Measurements from ENCODE around the gene FAM72A.
A peak's percentile ranks its signal among the peaks of the same experiment; 100 is the strongest.
"Not testable (repeated sequence)": the region's sequence is repeated elsewhere in the genome, so short reads cannot be mapped to it uniquely, and the experiment has no call there.

The FAM72A gene

DNA sequence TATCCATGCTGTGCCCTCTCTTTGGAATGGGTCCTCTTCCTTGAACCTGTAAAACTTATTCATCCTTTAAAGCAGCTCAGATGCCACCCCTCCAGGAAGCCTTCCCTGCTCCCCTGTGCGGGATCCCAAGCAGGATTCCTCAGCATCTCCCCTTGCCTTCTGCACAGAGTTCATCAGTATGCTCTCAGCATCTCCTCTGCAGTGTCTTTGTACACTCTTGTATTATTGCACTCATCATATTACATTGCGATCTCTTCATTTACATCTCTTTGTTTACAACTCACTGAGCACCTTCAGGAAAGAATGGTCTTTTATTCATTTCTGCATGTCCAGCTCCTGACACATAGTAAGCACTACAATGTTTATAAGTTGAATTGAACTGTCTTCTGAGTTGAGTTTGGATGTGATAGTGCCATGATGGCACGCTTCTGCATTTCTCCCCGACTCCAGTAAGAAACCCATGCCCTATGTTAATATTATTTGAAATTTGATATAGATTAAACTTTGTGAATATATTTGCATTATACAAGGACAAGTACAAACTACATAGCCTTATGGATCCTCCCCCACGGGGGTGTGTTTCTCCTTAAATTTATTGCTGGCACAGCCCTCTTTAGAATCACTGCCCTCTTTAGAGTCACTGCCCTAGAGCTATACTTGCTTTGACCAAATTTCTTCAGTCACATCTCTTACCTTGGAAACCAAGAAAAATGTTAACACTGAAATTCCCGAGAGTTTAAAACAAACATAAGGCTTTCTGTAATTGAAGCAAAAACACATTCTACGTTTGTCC lies 13.2 kb upstream of the FAM72A start:
- DNase-seq (ENCODE audit: low read depth): not testable (repeated sequence)

- DNase-seq (ENCODE audit: low read depth): not testable (repeated sequence)
These were observed 8.2 kb upstream of the FAM72A start for GRCh38 chr1:206210802-206211201.

DNA sequence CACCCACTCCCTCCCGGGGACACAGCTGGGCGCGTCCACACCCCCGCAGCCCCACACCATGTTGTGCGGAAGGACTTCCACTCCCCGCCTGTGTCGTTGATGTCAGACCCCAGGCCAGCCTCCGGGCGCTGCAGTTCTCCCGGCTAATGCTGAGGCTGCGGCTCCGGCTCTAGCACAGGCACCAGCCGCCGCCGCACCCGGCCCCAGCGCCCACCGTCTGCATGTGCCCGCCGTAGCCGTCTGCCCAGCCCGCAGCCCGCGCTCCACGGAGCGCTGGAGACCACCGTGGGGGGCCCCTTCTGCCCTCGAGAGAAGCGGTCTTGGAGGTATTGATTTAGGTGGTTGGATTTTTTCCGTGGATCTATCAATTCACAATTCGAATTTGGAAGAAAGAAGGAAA lies 2.9 kb upstream of the FAM72A start:
- not testable (repeated sequence) for DNase-seq (ENCODE audit: low read depth)

DNA sequence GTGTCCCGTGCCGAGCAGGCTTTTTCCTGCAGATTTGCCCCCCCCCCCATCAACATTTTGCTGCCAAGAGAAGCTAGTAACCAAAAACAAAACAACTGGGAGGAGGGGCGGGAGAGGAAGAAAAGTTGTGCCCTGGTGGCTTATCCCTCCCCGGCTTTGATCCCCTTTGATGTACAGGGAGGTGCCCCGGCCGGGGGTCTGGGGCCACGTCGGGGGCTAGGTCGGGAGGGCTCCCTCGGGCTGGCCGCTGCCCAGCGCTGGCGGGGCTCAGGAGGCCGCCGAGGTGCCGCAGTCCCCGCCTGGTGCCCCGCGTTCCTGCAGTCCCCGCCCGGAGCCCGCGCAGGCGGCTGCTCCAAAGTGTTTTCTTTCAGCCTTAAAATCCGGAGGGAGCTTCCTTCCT lies 2.2 kb upstream of the FAM72A start:
- not testable (repeated sequence) for DNase-seq (ENCODE audit: low read depth)

DNA sequence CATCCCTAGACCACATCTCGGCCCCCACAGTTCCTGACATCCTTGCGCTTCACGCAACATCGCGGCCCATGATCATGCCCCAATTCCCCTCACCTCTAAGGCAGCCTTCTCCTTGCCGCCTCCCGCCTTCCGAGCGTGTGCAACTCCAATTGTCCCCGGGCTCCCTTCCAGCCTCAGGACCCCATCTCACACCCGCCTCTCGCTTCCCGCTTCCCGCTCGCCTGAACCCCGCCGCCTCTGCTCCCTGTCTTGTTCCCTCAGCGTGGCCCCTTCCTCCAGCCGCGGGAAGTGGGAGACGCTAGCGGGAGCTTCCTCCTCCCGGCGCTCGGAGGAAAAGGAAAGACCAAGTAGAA lies 1.5 kb upstream of the FAM72A start:
- DNase-seq (ENCODE audit: low read depth): not testable (repeated sequence)

- not testable (repeated sequence) for DNase-seq (ENCODE audit: low read depth)
These were observed 922 bp upstream of the FAM72A start, which contains the start of gene SRGAP2 for GRCh38 chr1:206203364-206204158. TSS of gene SRGAP2 (plus strand) at chr1:206203541. CDS start at chr1:206205971, 2,430 bp downstream.

DNA sequence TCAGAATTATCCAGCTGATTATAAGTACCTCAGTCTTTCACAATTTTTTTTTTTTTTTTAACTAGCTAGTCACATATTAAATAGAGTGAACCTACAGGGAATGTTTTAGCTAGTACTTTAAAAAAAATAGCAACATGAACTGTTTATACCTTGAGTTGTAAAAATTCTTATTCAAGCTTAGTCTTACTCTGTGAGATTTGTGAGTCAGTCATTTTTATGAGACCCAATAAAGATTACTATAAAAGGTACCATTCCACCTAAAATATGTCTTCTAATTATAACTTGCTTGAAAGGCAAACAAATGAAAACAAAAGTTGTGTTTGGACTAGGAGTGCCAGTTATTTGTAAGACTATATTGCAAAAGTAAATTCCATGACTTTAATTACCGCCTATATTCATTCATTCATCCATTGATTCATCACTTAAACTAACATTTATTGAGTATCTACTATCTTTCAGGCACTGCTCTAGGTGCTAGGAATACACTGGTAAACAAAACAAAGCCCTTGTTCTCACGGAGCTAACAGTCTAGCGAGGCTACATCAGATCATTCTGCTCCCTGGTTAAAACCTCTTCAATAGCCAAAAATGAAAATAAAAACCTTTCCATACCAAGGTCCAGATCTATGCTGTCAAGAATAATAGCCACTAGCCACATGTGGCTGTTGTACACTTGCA lies 5.8 kb downstream of the FAM72A start:
- not testable (repeated sequence) for DNase-seq (ENCODE audit: low read depth)

DNA sequence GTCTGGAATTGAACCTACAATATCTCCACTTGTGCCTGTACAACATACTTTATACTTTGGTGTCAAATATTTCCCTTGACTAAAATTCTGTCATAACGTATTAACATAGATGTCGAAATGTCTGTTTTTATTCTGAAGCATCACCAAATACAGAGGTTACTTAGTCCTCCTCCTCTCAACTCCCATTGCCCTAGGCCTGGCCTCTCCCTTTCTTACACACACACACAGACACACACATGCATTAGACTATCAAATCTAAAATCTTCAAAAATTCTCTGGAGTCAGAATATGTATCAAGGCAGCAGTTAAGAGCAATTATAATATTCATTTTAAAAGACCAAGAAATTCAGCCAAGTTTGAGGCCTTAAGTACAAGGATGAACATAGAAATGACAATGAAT lies 7.5 kb downstream of the FAM72A start:
- not testable (repeated sequence) for DNase-seq (ENCODE audit: low read depth)

DNA sequence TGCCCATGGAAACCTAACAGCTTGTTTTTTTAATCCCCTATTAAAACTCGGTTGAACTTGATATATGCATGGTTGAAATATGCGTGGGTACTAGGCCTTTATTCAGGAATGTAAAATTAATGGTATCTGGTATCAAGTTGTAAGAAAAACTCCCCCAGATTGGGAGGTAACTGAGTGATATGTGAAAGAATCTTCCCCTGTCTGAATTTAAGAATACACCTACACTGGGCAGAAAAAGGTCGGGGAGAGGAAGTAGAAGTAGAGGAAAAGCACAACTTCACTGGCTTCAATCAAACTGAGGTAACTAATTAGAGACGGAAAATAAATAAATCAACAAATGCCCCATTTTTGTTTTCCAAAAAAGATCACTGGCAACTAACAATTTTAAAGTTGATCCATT lies 15.8 kb downstream of the FAM72A start:
- not testable (repeated sequence) for DNase-seq (ENCODE audit: low read depth)

DNA sequence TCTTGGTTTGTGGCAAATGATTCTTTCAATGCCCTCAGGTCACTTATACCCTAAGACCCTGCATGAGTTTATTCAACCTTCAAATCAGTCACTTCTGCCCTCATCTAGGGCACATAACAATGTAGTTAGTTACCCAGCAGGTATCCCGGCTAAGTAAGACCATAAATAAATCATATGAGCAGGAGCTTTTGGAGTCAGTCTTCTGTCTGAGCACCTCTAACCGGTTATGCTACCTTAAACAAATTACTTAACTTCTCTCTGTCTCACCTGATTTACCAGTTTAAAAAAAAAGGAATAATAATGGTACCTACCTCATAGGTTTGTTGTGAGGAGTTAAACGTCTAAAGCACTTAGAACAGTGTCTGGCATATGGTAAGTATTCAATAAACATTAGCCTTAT lies 16.9 kb downstream of the FAM72A start:
- DNase-seq (ENCODE audit: low read depth): not testable (repeated sequence)

DNA sequence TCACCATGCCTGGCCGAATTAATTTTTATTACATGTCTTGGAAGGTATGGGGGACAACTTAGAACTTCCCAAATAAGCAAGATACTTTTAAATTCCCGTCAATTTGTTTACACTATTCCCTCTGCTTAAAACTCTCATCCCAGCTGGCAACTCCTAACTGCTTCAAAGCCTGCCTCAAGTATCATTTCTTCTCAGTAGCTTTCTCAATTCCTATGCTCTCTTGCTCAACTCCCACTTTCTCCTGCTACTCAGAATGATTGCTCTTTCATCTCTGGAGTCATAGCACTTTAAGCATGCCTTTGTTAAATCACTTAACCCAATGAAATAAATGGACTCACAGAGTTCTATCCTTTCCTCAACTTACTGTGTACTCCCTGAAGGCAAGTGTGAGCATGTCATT lies 18.9 kb downstream of the FAM72A start:
- DNase-seq (ENCODE audit: low read depth): not testable (repeated sequence)

- DNase-seq (ENCODE audit: low read depth): not testable (repeated sequence)
These were observed 20.0 kb downstream of the FAM72A start for GRCh38 chr1:206182368-206183317.

DNA sequence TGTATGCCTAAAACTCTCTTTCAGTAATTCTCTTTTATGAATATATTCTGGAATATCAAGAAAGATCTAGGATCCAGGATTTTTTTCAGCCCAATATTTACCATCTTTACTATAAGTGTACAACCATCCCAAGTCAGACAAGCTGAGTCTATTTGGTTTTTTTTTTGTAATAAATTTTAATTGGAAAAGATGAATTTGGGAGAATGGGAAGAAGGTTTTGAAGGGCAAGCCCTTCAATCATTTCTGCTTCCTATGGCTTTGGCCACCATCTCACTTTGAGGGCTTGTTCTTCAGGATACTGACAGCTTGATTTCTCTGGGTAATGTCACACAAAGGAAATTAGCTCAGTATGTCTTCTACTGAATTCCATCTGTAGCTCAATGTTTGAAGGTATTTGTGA lies 23.0 kb downstream of the FAM72A start:
- not testable (repeated sequence) for DNase-seq (ENCODE audit: low read depth)

- peak; percentile 57 for DNase-seq (ENCODE audit: low read depth)
These were observed 24.3 kb downstream of the FAM72A start for GRCh38 chr1:206178061-206178989.

DNA sequence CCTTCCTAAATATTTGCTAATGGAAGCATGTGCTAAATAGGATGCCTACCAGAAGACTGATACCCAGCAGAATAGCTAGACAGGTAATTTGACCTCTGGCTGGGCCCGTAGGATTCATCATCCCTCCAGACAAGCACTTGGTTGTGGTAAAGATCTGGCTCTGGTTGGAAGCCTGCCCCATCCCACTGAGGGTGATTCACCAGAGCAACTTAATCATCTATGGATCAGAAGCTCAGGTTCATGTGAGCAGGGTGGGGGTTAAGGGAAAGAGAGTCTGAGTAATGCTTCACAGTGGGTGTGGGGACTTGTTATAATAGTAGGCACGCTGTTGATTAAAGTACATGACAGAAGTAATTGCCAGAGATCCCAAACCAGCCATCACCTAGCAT lies 26.5 kb downstream of the FAM72A start:
- not testable (repeated sequence) for DNase-seq (ENCODE audit: low read depth)

DNA sequence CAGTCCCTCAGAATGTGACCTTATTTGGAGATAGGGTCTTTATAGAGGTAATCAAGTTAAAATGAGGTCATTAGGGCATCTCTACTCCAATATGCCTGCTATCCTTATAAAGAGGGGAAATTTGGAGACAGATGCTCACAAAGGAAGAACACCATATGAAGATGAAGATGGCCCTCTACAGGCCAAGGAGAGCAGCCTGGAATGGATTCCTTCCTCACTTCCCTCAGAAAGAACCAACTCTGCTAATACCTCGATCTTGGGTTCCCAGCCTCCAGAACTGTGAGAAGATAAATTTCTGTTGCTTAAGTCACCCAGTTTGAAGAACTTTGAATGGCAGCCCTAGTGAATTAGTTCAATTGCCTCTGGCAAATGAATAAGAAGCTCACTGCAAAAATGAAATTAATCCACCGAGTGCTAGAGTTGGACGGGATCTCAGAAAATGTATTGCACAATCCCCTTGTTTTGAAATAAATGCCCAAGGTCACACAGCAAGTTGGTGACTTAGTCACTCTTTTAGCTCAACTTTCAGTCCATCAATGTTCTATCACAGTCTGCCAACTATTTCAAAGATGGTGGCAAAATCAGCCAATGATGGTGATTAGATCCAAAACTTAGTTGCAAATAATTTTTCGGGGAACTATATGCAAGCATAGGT lies 27.1 kb downstream of the FAM72A start:
- not testable (repeated sequence) for DNase-seq (ENCODE audit: low read depth)

GRCh38 chr1:206174182-206174868 lies 28.3 kb downstream of the FAM72A start:
- not testable (repeated sequence) for DNase-seq (ENCODE audit: low read depth)

DNA sequence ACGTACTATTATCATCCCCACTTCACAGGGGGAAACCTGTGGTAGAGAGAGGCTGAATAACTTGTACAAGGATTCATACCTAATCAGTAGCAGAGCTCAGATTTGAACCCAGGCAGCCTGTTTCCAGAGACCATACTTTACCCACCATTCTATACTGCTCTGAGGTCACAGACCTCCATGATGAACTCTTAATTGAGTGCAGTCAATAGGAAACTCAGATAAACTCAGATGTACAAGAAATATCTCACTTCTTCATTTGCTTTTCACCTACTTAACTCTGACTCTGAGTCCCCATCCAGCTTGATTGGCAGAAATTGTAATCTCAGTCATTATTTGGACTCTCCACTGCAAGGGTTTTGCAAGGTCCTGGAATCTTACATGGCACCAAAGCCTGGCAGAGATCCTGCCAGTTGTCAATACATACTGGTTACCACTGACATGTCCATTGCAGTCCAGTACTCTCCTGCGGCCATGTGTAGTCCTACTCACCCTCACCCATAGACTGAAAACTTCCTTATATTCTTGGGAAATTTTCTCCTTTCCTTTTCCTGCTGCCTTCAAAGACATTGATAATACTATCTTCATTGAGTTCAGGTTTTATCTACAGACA lies 29.4 kb downstream of the FAM72A start:
- not testable (repeated sequence) for DNase-seq (ENCODE audit: low read depth)

DNA sequence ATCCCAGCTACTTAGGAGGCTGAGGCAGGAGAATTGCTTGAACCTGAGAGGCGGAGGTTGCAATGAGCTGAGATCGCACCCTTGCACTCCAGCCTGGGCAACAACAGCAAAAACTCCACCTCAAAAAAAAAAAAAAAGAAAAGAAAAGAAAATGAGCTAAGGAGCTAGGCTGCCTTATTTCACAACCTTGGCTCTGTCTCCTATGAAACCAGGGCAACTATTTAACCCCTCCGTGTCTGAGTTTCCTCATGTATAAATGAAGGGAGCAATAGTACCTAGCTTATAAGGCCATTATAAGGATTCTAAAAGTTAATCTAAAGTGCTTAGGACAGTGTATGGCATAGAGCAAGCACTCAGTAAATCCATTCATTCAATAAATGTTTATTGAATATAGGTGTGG lies 32.8 kb downstream of the FAM72A start:
- DNase-seq (ENCODE audit: low read depth): not testable (repeated sequence)
